GM13977 (cell line): ENCODE results near the gene C1orf87.

Experiments used
- DNase-seq: peaks from one replicate; pipeline ENCODE4 v3.0.0; 2012; ENCODE audit warnings: low spot score
- CTCF ChIP-seq: IDR thresholded peaks from 2 replicates; pipeline ENCODE4 v1.5.1; 2012; ENCODE audit warnings: mild to moderate bottlenecking, control low read depth; ENCODE audit not compliant: insufficient read depth; ENCODE audit errors: extremely low read depth, missing control alignments
- in situ Hi-C: fragments of 300-500 bp; cut with MboI; formaldehyde crosslinking; loops from one replicate; pipeline ENCODE4 v1.12.0; 2022; ENCODE audit warnings: low sequenced_read_pairs, low pct_unique_long_range_greater_than_20kb, mixed read lengths, inconsistent platforms; ENCODE audit not compliant: unreplicated experiment

The C1orf87 gene

GRCh38 chr1:60073605-60074278, at the start of gene C1orf87:
C1orf87 (minus strand) TSS chr1:60073770; CDS start chr1:60072643, 1,127 bp downstream.
- in situ Hi-C loops: no loop called here
- no peak for DNase-seq
- no peak for TF ChIP-seq CTCF

- in situ Hi-C loops: no loop called here
- DNase-seq: no peak
- TF ChIP-seq CTCF: no peak
Observed at GRCh38 chr1:60118085-60118484, 44.5 kb upstream of the C1orf87 start.

GRCh38 chr1:60114745-60115318, 41.3 kb upstream of the C1orf87 start:
- no peak for TF ChIP-seq CTCF
- in situ Hi-C loops: no loop called here
- DNase-seq: no peak

- TF ChIP-seq CTCF: no peak
- no peak for DNase-seq
- in situ Hi-C loops: no loop called here
Observed at GRCh38 chr1:60113596-60113995, 40.0 kb upstream of the C1orf87 start.

GRCh38 chr1:60113028-60113427, 39.5 kb upstream of the C1orf87 start:
- TF ChIP-seq CTCF: no peak
- DNase-seq: no peak
- in situ Hi-C loops: no loop called here

- TF ChIP-seq CTCF: no peak
- no peak for DNase-seq
- in situ Hi-C loops: no loop called here
Observed at GRCh38 chr1:60111716-60112115, 38.1 kb upstream of the C1orf87 start.

GRCh38 chr1:60111118-60111517, 37.5 kb upstream of the C1orf87 start:
- no peak for DNase-seq
- in situ Hi-C loops: no loop called here
- TF ChIP-seq CTCF: no peak
